ENCODE measurements around the gene SPATA13.
A peak's percentile ranks its signal among the peaks of the same experiment; 100 is the strongest.

The SPATA13 gene

DNA sequence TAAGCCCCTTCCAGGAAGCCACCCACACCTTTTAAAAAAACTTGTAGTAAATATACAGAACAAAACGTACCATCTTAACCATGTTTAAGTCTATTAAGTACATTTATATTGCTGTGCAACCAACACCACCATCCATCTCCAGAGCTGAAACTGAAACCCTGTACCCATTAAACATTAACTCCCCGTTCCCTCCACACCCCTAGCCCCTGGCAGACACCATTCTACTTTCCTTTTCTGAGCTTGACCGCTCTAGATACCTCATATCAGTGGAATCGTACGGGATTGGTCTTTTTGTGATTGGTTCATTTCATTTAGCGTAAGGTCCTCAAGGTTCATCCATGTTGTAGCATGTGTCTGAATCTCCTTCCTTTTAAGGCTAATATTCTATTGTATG is 13.0 kb upstream of the SPATA13 start:
- H3K9me3 Mint-ChIP-seq, result no peaks in the 10 kb centered on the region
- no peaks in the 10 kb centered on the region for H3K36me3 Mint-ChIP-seq (ENCODE audit: low read depth)
- no peak for DNase-seq (ENCODE audit: low spot score)
- peaks cover 15% of the 10 kb centered on the region for H3K27me3 Mint-ChIP-seq (ENCODE audit: low read depth)
- no peak overlapping the region for H3K27ac Mint-ChIP-seq
- no peak overlapping the region for H3K4me3 Mint-ChIP-seq
- H3K4me1 Mint-ChIP-seq (ENCODE audit: low read depth), result no peaks in the 10 kb centered on the region

DNA sequence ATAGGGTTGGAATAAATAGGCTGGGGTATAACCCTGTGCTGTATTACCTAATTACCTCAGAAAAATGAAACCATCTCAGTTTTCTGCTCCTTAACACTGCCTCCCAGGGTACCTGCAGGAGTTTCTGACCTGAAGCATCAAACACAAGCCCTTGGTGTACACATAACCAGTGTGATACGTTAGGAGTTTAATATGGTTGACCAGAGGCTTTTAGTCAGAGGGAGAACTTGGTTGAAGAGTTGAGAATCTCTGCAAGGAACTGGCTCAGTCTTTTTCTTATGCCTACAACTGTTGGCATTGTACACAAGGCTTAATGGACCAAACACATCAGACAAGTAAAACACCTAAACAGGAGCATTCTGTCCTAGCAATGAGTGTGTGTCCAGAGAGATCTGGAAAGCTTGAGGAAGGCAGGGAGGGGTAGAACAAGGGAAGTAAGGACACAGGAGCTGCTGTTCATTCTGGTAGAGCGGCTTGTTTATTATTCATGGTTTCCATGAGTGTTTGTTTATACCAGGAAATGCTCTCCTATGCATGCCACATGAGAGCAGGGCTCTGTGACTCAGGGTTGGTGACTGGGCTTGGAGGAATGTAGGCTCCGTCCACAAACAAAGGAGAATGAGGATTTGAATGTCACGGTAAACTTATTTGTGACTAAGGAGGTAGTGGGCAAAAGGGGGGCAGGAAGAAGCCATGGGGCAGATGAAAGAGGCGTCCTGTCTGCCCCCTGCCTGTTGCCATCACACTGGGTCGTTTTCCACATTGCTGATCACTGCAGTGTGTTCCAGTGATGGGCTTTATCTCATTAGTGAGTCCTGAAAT is 11.9 kb upstream of the SPATA13 start:
- no peak overlapping the region for H3K27ac Mint-ChIP-seq

DNA sequence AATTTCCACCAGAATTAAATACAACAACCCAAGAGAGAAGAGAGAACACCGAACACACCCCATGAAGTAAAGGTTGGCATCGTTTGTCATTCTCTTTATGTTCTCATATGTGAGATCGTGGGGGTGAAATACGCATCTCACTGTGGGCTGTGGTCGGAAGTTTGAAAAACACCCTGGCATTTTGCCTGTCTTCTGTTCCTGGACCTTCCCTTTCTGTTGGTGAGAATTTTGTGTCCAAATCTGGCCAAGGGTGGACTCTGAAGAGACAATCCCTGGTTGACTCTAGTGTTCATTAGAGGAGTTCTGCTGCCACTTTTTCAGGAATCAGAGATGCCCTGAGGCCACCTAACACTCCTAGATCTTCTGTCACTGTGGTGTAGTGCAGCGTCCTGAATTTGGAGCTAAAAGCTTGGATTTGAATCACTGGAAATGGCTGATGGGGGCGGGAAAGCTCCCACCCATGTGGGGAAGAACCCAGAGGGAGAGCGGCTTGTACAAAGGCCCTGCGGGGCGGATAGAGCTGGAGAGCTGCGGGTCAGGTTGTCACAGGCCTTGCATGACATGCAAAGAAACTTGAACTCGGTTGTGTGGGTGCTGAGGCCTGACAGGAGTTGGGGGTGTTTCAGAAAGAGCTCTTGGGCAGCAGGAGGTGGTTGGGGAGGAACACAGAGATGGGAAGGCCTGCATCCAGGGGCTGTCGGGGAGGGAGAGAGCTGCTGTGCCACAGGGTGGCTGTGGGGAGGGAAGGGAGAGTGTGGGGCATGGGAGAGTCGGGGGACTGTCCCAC is 11.1 kb upstream of the SPATA13 start:
- no peak for DNase-seq (ENCODE audit: low spot score)
- Mint-ChIP-seq H3K27me3 (ENCODE audit: low read depth) (peaks cover 17% of the 10 kb centered on the region), H3K36me3 (ENCODE audit: low read depth) (no peaks in the 10 kb centered on the region), H3K4me1 (ENCODE audit: low read depth) (no peaks in the 10 kb centered on the region), H3K9me3 (no peaks in the 10 kb centered on the region), H3K27ac (no peak overlapping the region), H3K4me3 (no peak overlapping the region)

More for the DNA sequence above, 11.9 kb upstream of the SPATA13 start:
- Mint-ChIP-seq H3K9me3 (no peaks in the 10 kb centered on the region), H3K27me3 (ENCODE audit: low read depth) (peaks cover 19% of the 10 kb centered on the region), H3K4me1 (ENCODE audit: low read depth) (no peaks in the 10 kb centered on the region), H3K36me3 (ENCODE audit: low read depth) (no peaks in the 10 kb centered on the region), H3K4me3 (no peak overlapping the region)
- DNase-seq (ENCODE audit: low spot score), result no peak

DNA sequence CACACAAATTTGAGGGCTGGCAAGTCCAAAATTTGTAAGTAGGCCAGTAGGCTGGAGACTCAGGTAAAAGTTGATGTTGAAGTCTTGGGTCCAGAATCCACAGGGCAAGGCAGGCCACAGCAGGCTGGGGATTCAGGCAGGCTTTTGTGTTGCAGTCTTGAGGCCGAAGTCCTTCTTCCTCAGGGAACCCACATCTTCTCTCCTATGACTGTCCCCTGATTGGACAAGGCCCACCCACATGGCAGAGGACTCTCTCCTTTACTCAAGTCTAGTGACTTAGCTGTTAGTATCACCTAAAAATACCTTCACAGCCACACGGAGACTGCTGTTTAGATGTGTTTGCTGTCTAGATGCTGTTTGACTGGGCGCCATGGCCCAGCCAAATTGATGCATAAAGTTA is 9.9 kb upstream of the SPATA13 start:
- peaks cover 13% of the 10 kb centered on the region for H3K27me3 Mint-ChIP-seq (ENCODE audit: low read depth)
- H3K36me3 Mint-ChIP-seq (ENCODE audit: low read depth), result no peaks in the 10 kb centered on the region

DNA sequence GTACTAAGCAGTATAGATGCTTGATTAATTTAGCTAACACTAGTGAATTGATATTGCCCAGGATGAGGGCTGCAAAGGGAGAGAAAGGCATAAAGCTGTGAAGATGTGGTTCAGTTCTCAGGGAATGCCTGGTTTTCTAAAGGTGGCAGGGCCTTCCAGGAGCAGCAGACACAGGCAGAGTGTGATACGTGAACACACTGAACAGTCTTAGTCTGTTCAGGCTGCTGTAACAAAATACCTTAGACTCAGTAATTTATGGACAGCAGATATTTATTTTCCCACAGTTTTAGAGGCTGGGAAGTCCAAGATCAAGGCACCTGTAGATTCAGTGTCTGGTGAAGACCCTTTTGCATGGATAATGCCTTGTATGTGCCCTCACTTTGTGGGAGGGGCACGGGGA is 8.7 kb upstream of the SPATA13 start:
- no peaks in the 10 kb centered on the region for H3K36me3 Mint-ChIP-seq (ENCODE audit: low read depth)
- no peak overlapping the region for H3K4me3 Mint-ChIP-seq
- H3K9me3 Mint-ChIP-seq, result no peaks in the 10 kb centered on the region
- no peak for DNase-seq (ENCODE audit: low spot score)
- H3K27ac Mint-ChIP-seq, result no peak overlapping the region
- H3K4me1 Mint-ChIP-seq (ENCODE audit: low read depth), result no peaks in the 10 kb centered on the region
- peaks cover 13% of the 10 kb centered on the region for H3K27me3 Mint-ChIP-seq (ENCODE audit: low read depth)

More for the DNA sequence above, 9.9 kb upstream of the SPATA13 start:
- Mint-ChIP-seq H3K27ac (no peak overlapping the region), H3K9me3 (no peaks in the 10 kb centered on the region), H3K4me1 (ENCODE audit: low read depth) (no peaks in the 10 kb centered on the region), H3K4me3 (no peak overlapping the region)
- DNase-seq (ENCODE audit: low spot score), result no peak

DNA sequence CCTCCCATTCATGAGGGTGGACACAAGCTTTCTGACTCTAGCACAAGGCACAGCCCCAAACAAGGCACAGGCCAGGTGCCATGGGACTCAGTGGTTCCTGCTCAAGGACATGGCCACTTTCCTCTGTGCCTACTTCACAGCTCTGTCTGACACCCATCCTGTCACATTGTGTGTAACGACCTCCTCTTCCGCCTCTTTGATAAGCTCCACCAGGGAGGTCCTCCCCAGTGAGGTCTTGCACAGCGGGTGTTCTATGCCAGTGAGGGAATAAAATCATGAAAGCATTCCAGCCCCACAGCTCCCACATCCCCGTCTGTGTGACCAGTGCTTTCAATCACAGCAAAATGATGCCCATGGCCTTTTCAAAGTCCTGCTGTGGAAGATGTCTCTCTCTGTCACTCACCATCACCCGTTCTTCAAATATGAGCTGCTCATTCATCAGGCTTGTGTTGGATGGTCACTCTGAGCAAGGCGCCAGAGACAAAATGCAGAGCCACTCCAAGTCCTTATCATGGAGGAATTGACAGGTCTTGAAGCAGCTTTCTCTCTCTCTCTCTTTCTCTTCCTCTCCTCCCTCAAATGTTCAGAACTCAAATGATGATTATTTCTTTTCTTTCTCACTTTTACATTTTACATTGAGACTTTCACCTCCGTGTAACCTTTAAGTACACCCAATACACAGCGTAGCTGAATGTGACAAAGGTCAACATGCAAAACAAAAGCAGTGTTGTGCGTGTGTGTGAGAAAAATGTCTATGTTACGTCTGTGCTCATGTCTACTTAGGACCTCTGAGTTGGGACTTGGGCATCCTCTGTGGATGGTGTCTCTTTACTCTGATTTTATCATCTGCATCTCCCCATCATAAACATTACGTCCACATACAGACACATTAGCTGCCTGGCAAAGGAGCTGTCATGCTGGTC is 8.0 kb upstream of the SPATA13 start:
- DNase-seq (ENCODE audit: low spot score), result no peak
- Mint-ChIP-seq H3K36me3 (ENCODE audit: low read depth) (no peaks in the 10 kb centered on the region), H3K9me3 (no peaks in the 10 kb centered on the region), H3K27me3 (ENCODE audit: low read depth) (peaks cover 13% of the 10 kb centered on the region), H3K27ac (no peak overlapping the region), H3K4me3 (no peak overlapping the region), H3K4me1 (ENCODE audit: low read depth) (no peaks in the 10 kb centered on the region)

DNA sequence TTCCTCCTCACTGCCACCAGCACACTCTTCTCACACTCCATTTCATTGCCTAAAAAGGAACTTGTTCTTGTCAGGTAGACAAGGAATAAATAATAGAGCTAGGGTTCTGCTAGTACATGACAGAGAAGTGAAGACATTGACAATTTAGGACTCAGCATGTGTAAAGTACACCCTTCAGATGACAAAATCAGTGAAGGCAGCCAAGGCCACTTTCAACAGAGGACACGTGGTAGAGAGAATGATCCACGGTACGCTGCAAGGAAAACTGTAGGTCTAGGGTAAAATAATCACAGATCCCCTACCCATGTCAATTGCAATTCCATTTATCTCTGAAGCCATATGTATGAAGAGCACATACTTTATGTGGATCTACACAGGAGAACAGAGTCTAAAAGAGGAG is 7.2 kb upstream of the SPATA13 start:
- Mint-ChIP-seq H3K36me3 (ENCODE audit: low read depth) (no peaks in the 10 kb centered on the region), H3K9me3 (no peaks in the 10 kb centered on the region), H3K27ac (peak overlapping the region; percentile 1), H3K27me3 (ENCODE audit: low read depth) (peaks cover 13% of the 10 kb centered on the region), H3K4me1 (ENCODE audit: low read depth) (no peaks in the 10 kb centered on the region), H3K4me3 (no peak overlapping the region)
- no peak for DNase-seq (ENCODE audit: low spot score)

DNA sequence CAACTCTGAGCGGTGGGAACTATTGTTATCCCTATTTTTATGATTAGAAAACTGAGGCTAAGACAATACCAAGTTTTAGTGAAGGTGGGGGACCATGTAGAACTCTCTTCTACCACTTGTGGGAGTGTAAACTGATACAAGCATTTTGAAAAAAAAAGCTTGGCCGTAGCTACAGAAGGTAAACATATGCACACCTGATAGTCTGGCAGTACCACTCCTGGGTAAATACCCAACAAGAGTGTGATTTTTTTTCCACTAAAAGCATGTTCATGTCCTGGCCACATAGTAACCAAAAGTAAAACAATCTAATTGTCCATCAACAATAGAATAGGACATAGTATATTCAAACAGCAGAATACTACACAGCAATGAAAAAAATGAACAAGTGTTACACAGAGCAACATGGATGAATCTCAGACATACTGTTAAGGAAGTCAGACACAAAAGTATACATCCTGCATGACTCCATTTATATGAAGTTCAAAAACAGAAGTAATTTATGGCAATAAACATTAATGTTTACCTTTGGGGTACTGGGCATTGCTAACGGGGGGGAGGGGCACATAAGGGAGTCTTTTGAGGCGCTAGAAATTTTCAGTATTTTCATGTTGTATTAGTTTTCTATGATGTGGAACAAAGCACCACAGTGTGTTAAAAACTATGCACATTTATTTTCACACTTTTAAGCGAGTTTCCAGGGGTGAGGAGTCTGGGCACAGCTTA is 6.4 kb upstream of the SPATA13 start:
- no peak overlapping the region for H3K4me3 Mint-ChIP-seq
- no peaks in the 10 kb centered on the region for H3K36me3 Mint-ChIP-seq (ENCODE audit: low read depth)
- no peaks in the 10 kb centered on the region for H3K4me1 Mint-ChIP-seq (ENCODE audit: low read depth)
- H3K27ac Mint-ChIP-seq, result no peak overlapping the region
- peaks cover 11% of the 10 kb centered on the region for H3K27me3 Mint-ChIP-seq (ENCODE audit: low read depth)
- H3K9me3 Mint-ChIP-seq, result no peaks in the 10 kb centered on the region
- no peak for DNase-seq (ENCODE audit: low spot score)

DNA sequence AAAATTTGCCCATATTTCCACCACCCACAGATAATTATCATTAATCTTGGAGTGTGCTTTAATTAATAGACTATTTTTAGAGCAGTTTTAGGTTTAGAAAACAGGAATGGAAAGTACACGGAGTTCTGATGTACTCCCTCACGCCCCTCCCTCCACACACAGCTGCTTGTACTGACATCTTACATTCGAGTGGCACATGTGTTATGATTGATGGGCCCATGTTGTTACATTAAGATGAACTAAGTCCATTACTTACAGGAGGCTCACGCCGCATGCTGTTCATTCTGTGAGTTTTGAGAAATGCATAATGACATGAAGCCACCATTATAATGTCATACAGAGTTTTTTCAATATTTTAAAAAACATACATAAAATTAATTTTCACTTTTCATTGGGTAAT is 1.2 kb upstream of the SPATA13 start:
- H3K27me3 Mint-ChIP-seq (ENCODE audit: low read depth), result peaks cover 15% of the 10 kb centered on the region
- H3K27ac Mint-ChIP-seq, result no peak overlapping the region
- peaks cover 18% of the 10 kb centered on the region for H3K4me1 Mint-ChIP-seq (ENCODE audit: low read depth)
- peaks cover 3% of the 10 kb centered on the region for H3K36me3 Mint-ChIP-seq (ENCODE audit: low read depth)
- DNase-seq (ENCODE audit: low spot score), result no peak
- no peak overlapping the region for H3K4me3 Mint-ChIP-seq
- no peaks in the 10 kb centered on the region for H3K9me3 Mint-ChIP-seq

DNA sequence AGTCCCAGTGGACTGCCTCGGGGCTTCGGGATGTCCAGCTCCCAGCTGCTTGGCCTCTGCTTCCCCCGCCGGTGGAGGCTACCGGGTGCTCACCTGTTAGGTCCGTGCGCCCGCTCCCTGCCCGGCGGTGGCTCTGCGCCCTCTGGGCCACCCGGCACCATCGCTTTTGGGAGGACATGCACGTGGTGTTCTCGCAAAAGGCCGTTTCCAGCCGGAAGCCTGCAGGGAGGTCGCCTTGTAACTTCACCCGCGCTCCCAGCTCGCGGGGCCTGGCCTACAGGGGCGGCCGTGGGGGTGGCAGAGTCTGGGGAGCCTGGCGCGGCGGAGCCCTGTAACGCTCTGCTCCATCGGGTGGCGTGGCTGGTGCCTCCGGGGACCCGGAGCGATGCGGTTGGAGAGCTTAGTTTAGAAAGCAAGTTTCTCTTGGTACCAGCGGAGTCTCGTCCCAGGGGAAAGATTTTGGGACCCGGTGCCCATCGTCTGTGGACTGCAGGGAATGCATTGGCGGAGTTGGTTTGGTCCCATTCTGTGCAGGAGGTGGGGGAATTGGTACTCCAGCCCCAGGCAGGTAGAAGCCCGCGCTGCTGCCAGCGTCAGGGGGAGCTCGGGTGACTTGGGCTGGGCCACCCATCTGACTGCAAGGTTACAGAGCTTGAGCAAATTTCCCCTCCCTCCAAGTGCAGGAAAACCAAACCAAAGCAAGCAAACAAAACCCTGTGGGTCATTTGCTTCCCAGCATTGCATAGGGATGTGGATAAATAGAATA is 673 bp downstream of the SPATA13 start:
- H3K9me3 Mint-ChIP-seq, result no peaks in the 10 kb centered on the region
- peak overlapping the region; percentile 76 for H3K27ac Mint-ChIP-seq
- DNase-seq (ENCODE audit: low spot score), result peak; percentile 33
- H3K27me3 Mint-ChIP-seq (ENCODE audit: low read depth), result peaks cover 15% of the 10 kb centered on the region
- peak overlapping the region; percentile 92 for H3K4me3 Mint-ChIP-seq
- peaks cover 20% of the 10 kb centered on the region for H3K4me1 Mint-ChIP-seq (ENCODE audit: low read depth)
- H3K36me3 Mint-ChIP-seq (ENCODE audit: low read depth), result peaks cover 6% of the 10 kb centered on the region

DNA sequence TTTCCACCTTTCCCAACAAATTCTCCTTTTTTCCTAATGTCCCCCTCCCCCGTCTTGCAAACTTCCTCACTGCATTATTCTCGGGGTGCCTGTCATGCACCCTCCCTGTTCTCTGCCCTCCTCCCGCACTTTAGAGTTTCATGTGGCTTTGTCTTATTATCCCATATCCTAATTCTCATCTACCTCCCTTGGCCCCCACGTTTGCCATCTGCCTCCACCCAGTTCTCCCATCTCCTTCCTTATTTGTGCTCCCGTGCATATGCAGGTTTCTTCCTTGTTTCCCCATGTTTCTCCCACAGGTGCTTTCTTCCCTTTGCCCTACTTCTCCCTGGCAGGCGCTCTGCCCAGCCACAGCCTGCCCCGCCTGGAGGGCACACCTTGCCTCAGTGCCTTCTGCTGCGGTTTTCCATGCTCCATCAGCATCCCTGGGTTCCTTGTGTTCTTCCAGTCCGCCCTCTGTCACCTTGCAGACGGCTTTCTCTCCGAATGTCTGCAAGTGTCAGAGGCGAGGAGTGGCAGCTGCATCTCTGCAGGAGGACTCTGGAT is 1.5 kb downstream of the SPATA13 start:
- no peak for DNase-seq (ENCODE audit: low spot score)
- Mint-ChIP-seq H3K4me3 (peak overlapping the region; percentile 92), H3K9me3 (no peaks in the 10 kb centered on the region), H3K27me3 (ENCODE audit: low read depth) (peaks cover 12% of the 10 kb centered on the region), H3K4me1 (ENCODE audit: low read depth) (peaks cover 20% of the 10 kb centered on the region), H3K36me3 (ENCODE audit: low read depth) (peaks cover 7% of the 10 kb centered on the region), H3K27ac (peak overlapping the region; percentile 28)

DNA sequence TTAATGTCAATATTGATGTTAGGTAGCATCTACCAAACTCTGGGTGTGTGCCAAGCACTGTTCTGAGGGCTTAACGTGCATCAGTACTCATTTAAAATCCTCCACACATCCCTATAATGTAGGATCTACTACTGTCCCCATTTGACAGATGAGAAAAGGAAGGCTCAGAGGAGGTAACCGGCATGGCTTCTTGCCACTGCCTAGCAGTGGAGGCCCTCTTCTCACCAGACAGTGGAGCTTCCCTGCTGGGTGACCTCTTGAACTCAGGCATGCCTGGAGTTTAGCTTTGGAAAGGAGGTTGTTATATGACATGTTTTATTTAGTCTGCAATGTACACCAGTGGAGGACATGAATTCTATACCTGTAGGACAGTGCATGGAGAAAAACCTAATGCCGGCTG is 2.1 kb downstream of the SPATA13 start:
- no peak for DNase-seq (ENCODE audit: low spot score)
- peak overlapping the region; percentile 92 for H3K4me3 Mint-ChIP-seq
- H3K36me3 Mint-ChIP-seq (ENCODE audit: low read depth), result peaks cover 12% of the 10 kb centered on the region
- peaks cover 12% of the 10 kb centered on the region for H3K27me3 Mint-ChIP-seq (ENCODE audit: low read depth)
- peaks cover 20% of the 10 kb centered on the region for H3K4me1 Mint-ChIP-seq (ENCODE audit: low read depth)
- H3K9me3 Mint-ChIP-seq, result no peaks in the 10 kb centered on the region
- no peak overlapping the region for H3K27ac Mint-ChIP-seq

All from T-helper 2 cell treated with Interferon-gamma antibody and Interleukin-4, amounts not matched to agents 5 μg/mL and 100 μg/mL, for 36 hours (primary cell).